GM18873 (cell line): ENCODE results near the gene LZTS3.
"Not testable (repeated sequence)": the region's sequence is repeated elsewhere in the genome, so short reads cannot be mapped to it uniquely, and the experiment has no call there.

ENCODE experiments used
- ATAC-seq: cut with Tn5 transposase; IDR thresholded peaks from one replicate; pipeline ENCODE4 v1.9.1; 2021; ENCODE audit warnings: mild to moderate bottlenecking, moderate library complexity, moderate number of reproducible peaks; ENCODE audit not compliant: unreplicated experiment, low FRiP score

Gene LZTS3

GRCh38 chr20:3150908-3151307, 22.4 kb downstream of the LZTS3 start:
- no peak for ATAC-seq

GRCh38 chr20:3146732-3147341, 26.5 kb downstream of the LZTS3 start:
- ATAC-seq, result no peak

GRCh38 chr20:3141757-3142156, 31.6 kb downstream of the LZTS3 start:
- no peak for ATAC-seq

GRCh38 chr20:3137492-3137891, 35.9 kb downstream of the LZTS3 start:
- ATAC-seq, result no peak

- no peak for ATAC-seq
Measured at GRCh38 chr20:3135507-3136070, 37.8 kb downstream of the LZTS3 start.

GRCh38 chr20:3134151-3134550, 39.2 kb downstream of the LZTS3 start:
- no peak for ATAC-seq

GRCh38 chr20:3133155-3133554, 40.2 kb downstream of the LZTS3 start:
- ATAC-seq, result no peak

- ATAC-seq, result no peak
Measured at GRCh38 chr20:3130051-3130600, 43.2 kb downstream of the LZTS3 start.

- ATAC-seq, result no peak
Measured at GRCh38 chr20:3129094-3129493, 44.3 kb downstream of the LZTS3 start.

- ATAC-seq, result no peak
Measured at GRCh38 chr20:3128275-3128984, 44.9 kb downstream of the LZTS3 start.

GRCh38 chr20:3126527-3126859, 46.9 kb downstream of the LZTS3 start:
- ATAC-seq, result no peak

- not testable (repeated sequence) for ATAC-seq
Measured at GRCh38 chr20:3125776-3126526, 47.4 kb downstream of the LZTS3 start.

- not testable (repeated sequence) for ATAC-seq
Measured at GRCh38 chr20:3124773-3125560, 48.4 kb downstream of the LZTS3 start.

- not testable (repeated sequence) for ATAC-seq
Measured at GRCh38 chr20:3124163-3124562, 49.2 kb downstream of the LZTS3 start.

GRCh38 chr20:3123542-3123941, 49.8 kb downstream of the LZTS3 start:
- ATAC-seq, result no peak

GRCh38 chr20:3121955-3122610, 51.3 kb downstream of the LZTS3 start:
- no peak for ATAC-seq

- ATAC-seq, result no peak
Measured at GRCh38 chr20:3121271-3121911, 52.0 kb downstream of the LZTS3 start.

- no peak for ATAC-seq
Measured at GRCh38 chr20:3119044-3119443, 54.3 kb downstream of the LZTS3 start.

- ATAC-seq, result not testable (repeated sequence)
Measured at GRCh38 chr20:3117839-3118379, 55.4 kb downstream of the LZTS3 start.
